ENCODE results near the gene EPG5. TPM values are rescaled to one million over a fixed set of nuclear protein-coding genes. Genes with fewer than 3 reads are reported as not detected.

The EPG5 gene
- total and polyA plus RNA-seq, 9 of the 15 experiments (the other 6 are each of a cell fraction or from before 2014, with no cell fraction given), result 1.3 to 10.7 (median 5.2) TPM

DNA sequence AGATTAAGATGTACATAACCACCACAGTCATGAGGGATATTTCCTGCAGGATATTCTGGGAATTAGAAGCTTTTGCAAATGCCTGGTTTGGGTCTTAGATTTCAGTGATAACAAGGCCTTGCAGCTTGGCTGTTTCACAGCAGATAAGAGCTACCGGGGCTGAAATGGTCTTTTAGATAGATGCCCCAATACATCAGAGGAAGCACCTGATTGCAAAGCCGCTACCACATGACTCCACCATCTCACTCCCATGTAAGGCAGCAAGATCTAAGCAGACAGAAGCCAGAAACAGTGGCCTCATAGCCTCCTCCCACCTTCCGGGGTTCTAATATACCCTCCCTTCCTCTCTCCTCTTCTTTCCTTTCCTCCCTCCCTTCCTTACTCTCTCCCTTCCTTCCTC, 31.1 kb upstream of the EPG5 start (continued):
- no peak for TF ChIP-seq STAT5A (IDR thresholded peaks at IDR 0.05; ENCODE audit: borderline replicate concordance, low read length)
- TF ChIP-seq ZNF75A (CRISPR knock-in tag; IDR thresholded peaks at IDR 0.05), result no peak
- TF ChIP-seq DNMT1 (IDR thresholded peaks at IDR 0.05), result no peak
- peak; percentile 35 for TF ChIP-seq ETV1 (tag; conservative IDR thresholded peaks at IDR 0.05; ENCODE audit: low read depth)
- TF ChIP-seq FOXA1 (IDR thresholded peaks at IDR 0.05; ENCODE audit: borderline replicate concordance), result no peak
- peak; percentile 23; the same call in 1 of the 2 replicates for TF ChIP-seq JUND (IDR thresholded peaks at IDR 0.05; ENCODE audit: borderline replicate concordance, low read depth, low read length)
- no peak; the same call in 2 of the 3 replicates for TF ChIP-seq JUND (tag; IDR thresholded peaks at IDR 0.05; ENCODE audit: borderline replicate concordance, low read depth, low read length)

DNA sequence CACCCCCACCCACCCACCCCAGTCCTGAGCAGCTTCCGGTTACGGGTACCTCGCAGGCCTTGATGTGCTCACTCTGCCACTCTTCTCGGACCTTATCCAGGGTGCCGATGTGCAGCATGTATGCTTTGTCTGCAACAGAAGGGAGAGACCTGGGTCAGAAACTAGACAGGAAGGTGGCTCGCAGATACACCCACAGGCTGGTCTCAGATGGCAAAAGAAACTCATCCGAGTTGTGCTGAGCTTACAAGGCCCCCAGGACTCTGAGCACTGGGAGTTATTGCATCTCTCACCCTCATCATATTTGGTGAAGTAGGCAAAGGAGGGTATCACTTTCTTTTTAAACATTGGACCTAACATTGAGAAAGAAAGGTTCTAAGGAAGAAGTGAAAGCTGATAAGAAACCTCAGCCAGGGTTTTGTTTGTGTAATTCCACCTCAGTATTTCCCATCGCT, 30.6 kb upstream of the EPG5 start:
- Histone ChIP-seq H3K9ac (ENCODE audit: insufficient read depth in 1 of 2, low read depth in 2 of 2, low read length in 2 of 2) (no peak overlapping the region), H3K9me3 (replicated peaks; ENCODE audit: control insufficient read depth, insufficient read depth, low read depth, low read length) (no peaks in the 10 kb centered on the region; the same call in 1 of the 2 replicates), H4K20me1 (replicated peaks; ENCODE audit: control insufficient read depth, insufficient read depth, low read length) (no peaks in the 10 kb centered on the region), H3K27ac (ENCODE audit: extremely low read depth, low read depth, low read length) (no peak overlapping the region), H3K27me3 (ENCODE audit: control insufficient read depth in 2 of 2, insufficient read depth in 2 of 2, low read length in 2 of 2) (no peaks in the 10 kb centered on the region), H3K9me1 (ENCODE audit: control insufficient read depth, insufficient read depth, low read length) (no peaks in the 10 kb centered on the region), H2AFZ (ENCODE audit: low read depth, low read length) (no peak overlapping the region), H3K4me2 (ENCODE audit: insufficient read depth, low read length) (no peak overlapping the region), H3K36me3 (ENCODE audit: control insufficient read depth, insufficient read depth, low read length) (peaks cover 23% of the 10 kb centered on the region; the same call in 2 of the 3 replicates), H3K79me2 (ENCODE audit: control insufficient read depth, insufficient read depth, low read length) (no peaks in the 10 kb centered on the region), H3K4me1 (replicated peaks in 1 of 2; ENCODE audit: control insufficient read depth in 2 of 2, insufficient read depth in 2 of 2, low read length in 2 of 2) (peaks cover 4 to 21% of the 10 kb centered on the region in 2 experiments; a peak in 4 of 5 replicates), H3K4me3 (no peak overlapping the region)
- no TSS peak for BruUV-seq (replicated peaks)
- in situ Hi-C loops (cut with MboI) (no loop called here), intact Hi-C loops (cut with micrococcal nuclease) (no loop called here)
- TF ChIP-seq MEIS2 (IDR thresholded peaks at IDR 0.05; ENCODE audit: partially characterized antibody) (no peak), ZNF124 (CRISPR knock-in tag; IDR thresholded peaks at IDR 0.05) (no peak), GABPB1 (CRISPR knock-in tag; IDR thresholded peaks at IDR 0.05) (no peak)
- CTCF ChIA-PET (ENCODE audit: low intra/inter-chr PET ratio), result no interaction called here
- peak; percentile 45; the same call in 2 of the 3 replicates for ATAC-seq
- no peak for DNase-seq (ENCODE audit: extremely low read depth in 1 of 4, low spot score in 3 of 4)
- POLR2A ChIA-PET, result interaction anchor here (1.5 kb wide), 1 partner anchor 12 kb away, joined by 4 read pairs; no protein-coding TSS in a partner anchor
- WGBS (ENCODE audit: insufficient coverage, low coverage, missing lambda C conversion rate), result 55% methylated on average over 4 of the region's 8 CpGs
- FAIRE-seq, result peak; percentile 48
